KOPT-K1 (cell line): ENCODE data around the gene SRSF1.
"Not testable (repeated sequence)": the region's sequence is repeated elsewhere in the genome, so short reads cannot be mapped to it uniquely, and the experiment has no call there.

Experiments used
- H3K27ac ChIP-seq: fragments of 200-600 bp; sonication (generic); 2 replicates; pipeline ENCODE4 v1.5.1; 2016; ENCODE audit warnings: antibody characterized with exemption, mild to moderate bottlenecking, low read depth, low read length; ENCODE audit not compliant: poor library complexity, severe bottlenecking
- H3K36me3 ChIP-seq: fragments of 200-600 bp; sonication (generic); 2 replicates; pipeline ENCODE4 v1.5.1; 2017; ENCODE audit warnings: antibody characterized with exemption, mild to moderate bottlenecking, low read length, moderate library complexity; ENCODE audit not compliant: insufficient read depth
- H3K9me3 ChIP-seq: fragments of 200-600 bp; sonication (generic); 2 replicates; pipeline ENCODE4 v1.5.1; 2017; ENCODE audit warnings: antibody characterized with exemption, low read length, mild to moderate bottlenecking; ENCODE audit not compliant: insufficient read depth, poor library complexity, severe bottlenecking

The SRSF1 gene

GRCh38 chr17:57968456-57968855, 38.6 kb downstream of the SRSF1 start:
- no peak overlapping the region for H3K27ac ChIP-seq
- H3K36me3 ChIP-seq: peaks cover 23% of the 10 kb centered on the region
- H3K9me3 ChIP-seq: no peaks in the 10 kb centered on the region

GRCh38 chr17:57966875-57967274, 40.2 kb downstream of the SRSF1 start:
- Histone ChIP-seq H3K9me3 (no peaks in the 10 kb centered on the region), H3K36me3 (peaks cover 7% of the 10 kb centered on the region; the same call in 1 of the 2 replicates), H3K27ac (no peak overlapping the region)

DNA sequence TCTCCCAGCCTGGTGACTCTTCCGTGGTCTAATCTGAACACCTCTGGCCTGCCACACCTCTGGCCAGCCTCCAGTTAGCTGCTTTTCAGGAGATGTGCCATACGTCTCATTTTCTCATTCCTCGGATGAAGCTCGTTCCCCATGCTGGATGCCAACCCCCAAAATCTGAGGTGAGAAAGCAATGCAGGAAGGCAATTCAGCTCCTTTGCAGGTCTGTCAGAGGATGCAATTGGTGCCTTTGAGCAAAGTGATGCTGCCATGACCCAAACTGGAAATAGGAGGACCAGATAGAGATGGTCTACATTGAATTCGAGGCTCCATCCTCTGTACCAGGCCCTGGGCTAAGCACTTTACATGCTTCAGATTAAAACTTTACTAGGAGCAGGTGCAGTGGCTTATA, 40.8 kb downstream of the SRSF1 start:
- Histone ChIP-seq H3K27ac (no peak overlapping the region), H3K9me3 (no peaks in the 10 kb centered on the region), H3K36me3 (peaks cover 1% of the 10 kb centered on the region; the same call in 1 of the 2 replicates)

GRCh38 chr17:57965521-57966160, 41.4 kb downstream of the SRSF1 start:
- H3K36me3 ChIP-seq: no peaks in the 10 kb centered on the region
- H3K27ac ChIP-seq: no peak overlapping the region
- H3K9me3 ChIP-seq: no peaks in the 10 kb centered on the region

GRCh38 chr17:57963149-57963511, 43.9 kb downstream of the SRSF1 start:
- Histone ChIP-seq H3K27ac (no peak overlapping the region), H3K36me3 (no peaks in the 10 kb centered on the region), H3K9me3 (no peaks in the 10 kb centered on the region)

DNA sequence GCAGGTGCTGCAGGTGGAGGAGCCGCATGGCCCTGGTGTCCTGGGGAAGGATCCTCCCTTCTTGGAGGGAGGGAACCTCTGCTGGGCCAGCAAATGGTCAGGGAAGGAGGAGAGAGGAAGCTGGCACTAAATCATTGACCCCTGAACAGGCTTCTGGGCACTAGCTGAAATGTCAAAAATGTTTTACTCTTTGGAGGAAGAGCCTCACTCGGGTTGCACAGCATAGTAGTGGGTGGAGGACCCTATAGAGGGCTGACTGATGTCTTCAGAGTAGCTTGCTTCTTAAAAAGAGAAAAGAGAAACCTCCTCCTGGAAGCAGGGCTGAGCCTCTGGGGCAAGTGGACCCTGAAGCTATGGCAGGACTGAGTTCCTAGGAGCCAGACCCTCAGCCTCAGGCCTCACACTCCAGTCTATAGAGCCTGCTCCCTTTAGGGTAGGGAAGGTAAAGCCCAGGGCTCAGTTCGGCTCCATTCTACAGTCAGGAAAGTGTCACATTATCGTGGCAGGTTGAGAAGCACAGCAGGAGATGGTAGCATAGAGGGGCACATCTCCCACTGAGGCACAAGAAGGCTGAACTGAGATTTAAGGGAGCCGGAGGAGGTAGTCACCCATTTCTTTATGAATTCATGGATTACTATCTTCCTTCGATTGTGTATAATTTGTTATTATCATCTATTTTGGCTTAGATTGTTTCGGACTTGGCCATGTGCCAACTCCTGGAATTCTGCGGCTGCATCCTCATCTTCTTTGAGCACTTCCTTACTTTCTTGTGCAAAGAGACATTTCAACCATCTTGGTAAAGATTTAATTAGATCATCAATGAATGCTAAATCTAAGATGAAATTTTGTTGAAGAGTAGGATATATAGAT, 44.5 kb downstream of the SRSF1 start:
- H3K9me3 ChIP-seq: no peaks in the 10 kb centered on the region
- no peaks in the 10 kb centered on the region for H3K36me3 ChIP-seq
- H3K27ac ChIP-seq: no peak overlapping the region

- no peak overlapping the region for H3K27ac ChIP-seq
- no peaks in the 10 kb centered on the region for H3K9me3 ChIP-seq
- H3K36me3 ChIP-seq: no peaks in the 10 kb centered on the region
These were observed 47.1 kb downstream of the SRSF1 start for GRCh38 chr17:57959929-57960328.

DNA sequence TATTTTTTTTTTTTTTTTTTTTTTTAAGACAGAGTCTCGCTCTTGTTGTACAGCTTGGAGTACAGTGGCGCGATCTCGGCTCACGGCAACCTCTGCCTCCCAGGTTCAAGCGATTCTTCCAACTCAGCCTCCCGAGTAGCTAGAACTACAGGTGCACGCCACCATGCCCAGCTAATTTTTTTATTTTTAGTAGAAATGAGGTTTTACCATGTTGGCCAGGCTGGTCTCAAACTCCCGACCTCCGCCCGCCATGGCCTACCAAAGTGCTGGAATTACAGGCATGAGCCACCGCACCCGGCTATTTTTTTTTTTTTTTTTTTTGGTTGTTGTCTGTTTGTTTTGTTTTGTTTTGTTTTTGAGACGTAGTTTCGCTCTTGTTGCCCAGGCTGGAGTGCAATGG, 48.7 kb downstream of the SRSF1 start:
- not testable (repeated sequence) for H3K9me3 ChIP-seq, H3K36me3 ChIP-seq

DNA sequence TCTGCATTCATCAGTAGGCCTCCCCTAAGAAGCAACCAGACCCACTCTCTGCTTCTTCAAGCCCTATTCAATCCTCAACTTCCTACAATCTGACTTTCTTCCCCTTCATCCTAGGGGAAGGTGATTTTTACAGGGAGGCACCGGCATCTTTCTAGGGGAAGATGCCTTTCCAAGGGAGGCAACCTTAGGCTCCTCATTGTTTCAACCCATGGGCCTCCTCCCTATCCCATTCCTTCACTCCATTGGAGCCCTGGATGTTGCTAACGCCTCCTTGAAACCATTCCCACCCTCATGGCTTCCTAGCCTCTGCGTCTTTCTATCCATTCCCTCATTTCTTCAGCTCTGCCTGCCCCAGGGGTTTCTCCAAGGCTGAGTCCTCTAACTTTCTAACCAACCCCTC, 49.2 kb downstream of the SRSF1 start:
- H3K36me3 ChIP-seq: no peaks in the 10 kb centered on the region
- H3K9me3 ChIP-seq: no peaks in the 10 kb centered on the region
- H3K27ac ChIP-seq: no peak overlapping the region

More for the DNA sequence above, 48.7 kb downstream of the SRSF1 start:
- H3K27ac ChIP-seq: not testable (repeated sequence)

GRCh38 chr17:57957120-57957850, 49.8 kb downstream of the SRSF1 start:
- H3K27ac ChIP-seq: no peak overlapping the region
- H3K36me3 ChIP-seq: no peaks in the 10 kb centered on the region
- no peaks in the 10 kb centered on the region for H3K9me3 ChIP-seq

DNA sequence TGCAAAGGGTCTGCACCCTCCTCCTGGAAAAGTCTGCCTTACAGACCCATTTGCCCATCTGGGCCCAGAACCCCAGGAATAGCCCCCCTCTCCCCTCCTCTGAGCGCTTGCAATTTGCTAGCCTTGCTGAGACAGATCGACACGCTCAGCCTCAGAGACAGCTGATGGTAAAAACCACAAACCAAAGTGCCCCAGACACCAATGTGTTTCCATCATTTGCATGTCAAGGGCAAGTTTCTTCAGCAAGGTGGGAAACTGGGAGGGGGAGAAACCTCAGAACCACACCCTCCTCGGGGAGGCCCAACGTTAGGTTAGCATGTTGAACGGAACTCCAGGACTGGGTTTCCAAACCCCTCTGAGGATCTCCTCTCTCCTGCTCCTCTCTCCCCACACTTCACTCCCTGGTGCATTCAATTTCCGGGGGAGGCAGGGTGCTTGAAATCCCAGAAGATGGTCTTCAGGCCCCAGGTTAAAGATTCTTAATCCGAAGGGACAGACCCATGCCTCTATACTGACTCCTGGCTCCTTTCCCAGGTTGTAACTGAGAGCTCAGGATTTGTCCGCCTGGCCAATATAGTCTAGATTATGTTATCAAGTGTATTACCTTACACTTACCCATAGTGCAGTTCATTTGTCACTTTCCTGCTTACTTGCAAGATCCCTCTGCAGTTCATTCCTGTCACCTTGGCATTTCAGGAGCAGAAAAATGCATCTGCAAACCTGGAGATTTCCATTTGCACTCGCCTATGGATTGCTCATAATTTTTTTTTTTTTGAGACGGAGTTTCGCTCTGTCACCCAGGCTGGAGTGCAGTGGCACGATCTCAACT, 50.5 kb downstream of the SRSF1 start:
- no peaks in the 10 kb centered on the region for H3K9me3 ChIP-seq
- no peak overlapping the region for H3K27ac ChIP-seq
- no peaks in the 10 kb centered on the region for H3K36me3 ChIP-seq

GRCh38 chr17:57955183-57955931, 51.7 kb downstream of the SRSF1 start, which contains the start of gene CUEDC1:
Gene CUEDC1, minus strand, starts transcription at chr17:57955412. Its CDS starts 69,848 bp downstream, at chr17:57885564.
- no peaks in the 10 kb centered on the region for H3K36me3 ChIP-seq
- no peaks in the 10 kb centered on the region for H3K9me3 ChIP-seq
- H3K27ac ChIP-seq: no peak within 1 kb of the TSS

GRCh38 chr17:57954397-57955182, 52.5 kb downstream of the SRSF1 start:
- Histone ChIP-seq H3K27ac (no peak overlapping the region), H3K36me3 (no peaks in the 10 kb centered on the region), H3K9me3 (no peaks in the 10 kb centered on the region)
